OCI-LY7 (cell line): ENCODE measurements around the gene ILKAP. TPM values are rescaled to one million over a fixed set of nuclear protein-coding genes. Genes with fewer than 3 reads are reported as not detected.

Source experiments
- BruUV-seq: library from RNA; stranded (reverse); fragments of 400-500 nt; replicated peaks from 2 replicates; lab custom pipeline; 2021; lab: Mats Ljungman, UMichigan
- CTCF ChIA-PET: fragments of 300-600 bp; sonication (Branson Sonifier 250); formaldehyde crosslinking; loops from one replicate; lab custom pipeline; 2022; ENCODE audit warnings: antibody characterized with exemption; ENCODE audit not compliant: unreplicated experiment; lab: Charles Lee
- POLR2A ChIA-PET: fragments of 300-600 bp; sonication (Branson Sonifier 250); formaldehyde crosslinking; loops from one replicate; lab custom pipeline; 2022; ENCODE audit warnings: antibody characterized with exemption; lab: Charles Lee
- DNase-seq: peaks from one replicate; pipeline ENCODE4 v3.0.0-alpha.2; 2015; ENCODE audit warnings: low spot score
- H2AFZ ChIP-seq: fragments of 200-600 bp; sonication (generic), shearing (Covaris generic); 2 replicates; pipeline ENCODE4 v1.6.1; 2014; ENCODE audit warnings: mild to moderate bottlenecking, antibody characterized with exemption, low read length, moderate library complexity
- H3K27ac ChIP-seq: fragments of 200-600 bp; sonication (generic); 2 replicates; pipeline ENCODE4 v1.5.1; 2014; ENCODE audit warnings: mixed run types, low read depth, mild to moderate bottlenecking, moderate library complexity, low read length, inconsistent platforms; ENCODE audit not compliant: poor library complexity, severe bottlenecking
- H3K36me3 ChIP-seq: fragments of 200-600 bp; sonication (generic); 2 replicates; pipeline ENCODE4 v1.6.1; 2014; ENCODE audit warnings: mild to moderate bottlenecking, antibody characterized with exemption, low read length, moderate library complexity, mixed read lengths; ENCODE audit not compliant: insufficient read depth
- H3K4me1 ChIP-seq: fragments of 200-600 bp; sonication (generic); 2 replicates; pipeline ENCODE4 v1.5.1; 2014; ENCODE audit warnings: mild to moderate bottlenecking, low read length; ENCODE audit not compliant: insufficient read depth, poor library complexity, severe bottlenecking
- H3K4me2 ChIP-seq: fragments of 200-600 bp; sonication (generic); 2 replicates; pipeline ENCODE4 v1.6.1; 2014; ENCODE audit warnings: mild to moderate bottlenecking, low read length
- H3K4me3 ChIP-seq: fragments of 200-600 bp; sonication (generic); 2 replicates; pipeline ENCODE4 v1.5.1; 2014; ENCODE audit warnings: mild to moderate bottlenecking, low read depth, low read length; ENCODE audit not compliant: poor library complexity, severe bottlenecking
- H3K79me2 ChIP-seq: fragments of 200-600 bp; sonication (generic); 2 replicates; pipeline ENCODE4 v1.6.1; 2016; ENCODE audit warnings: low read depth, mild to moderate bottlenecking, low read length, moderate library complexity, mixed read lengths; ENCODE audit not compliant: insufficient read depth
- H3K9me2 ChIP-seq: fragments of 200-600 bp; sonication (generic); 2 replicates; pipeline ENCODE4 v1.6.1; 2016; ENCODE audit warnings: mild to moderate bottlenecking, low read length, mixed read lengths; ENCODE audit not compliant: insufficient read depth
- H3K9me3 ChIP-seq: fragments of 200-600 bp; sonication (generic); 2 replicates; pipeline ENCODE4 v1.6.1; 2014; ENCODE audit warnings: mild to moderate bottlenecking, mixed run types, low read length, mixed read lengths
- H4K20me1 ChIP-seq: fragments of 200-600 bp; sonication (generic); 2 replicates; pipeline ENCODE4 v1.6.1; 2014; ENCODE audit warnings: mild to moderate bottlenecking, antibody characterized with exemption, low read length, moderate library complexity, mixed read lengths; ENCODE audit not compliant: insufficient read depth
- CTCF ChIP-seq: fragments of 200-600 bp; sonication (generic); conservative IDR thresholded peaks from 2 replicates; pipeline ENCODE4 v1.5.1; 2014; ENCODE audit warnings: mild to moderate bottlenecking, antibody characterized with exemption, low read length, moderate library complexity, mixed read lengths
- EZH2phosphoT487 ChIP-seq: fragments of 200-600 bp; sonication (generic); IDR thresholded peaks from 2 replicates; pipeline ENCODE4 v1.6.1; 2018; ENCODE audit warnings: low read depth, borderline replicate concordance, mild to moderate bottlenecking, mixed run types, antibody characterized with exemption, low read length, moderate library complexity, mixed read lengths
- intact Hi-C: fragments of 100-400 bp; cut with micrococcal nuclease; formaldehyde crosslinking; loops from one replicate; pipeline ENCODE4 v1.10.0; 2022; ENCODE audit not compliant: unreplicated experiment
- total RNA-seq, 2 experiments: library from RNA; depleted of rRNA in 1 of 2; stranded (reverse); fragments of >200 nt in 1 of 2; shearing (Covaris generic) in 1 of 2; gene quantifications; 2 replicates each; pipeline ENCODE4 v1.2.3, GENCODE V29; 2014 to 2022

The ILKAP gene
- total RNA-seq, 2 experiments from 2014 or later = 33.1 to 61.8 TPM

- H3K79me2 ChIP-seq = no peaks in the 10 kb centered on the region
- ChIA-PET CTCF (no interaction called here), POLR2A (no interaction called here)
- intact Hi-C loops = no loop called here
- TF ChIP-seq EZH2phosphoT487 (no peak), CTCF (no peak)
- no peaks in the 10 kb centered on the region for H3K9me2 ChIP-seq
- no peak overlapping the region for H3K27ac ChIP-seq
- no peak overlapping the region for H3K4me2 ChIP-seq
- no peak for DNase-seq
- no peak overlapping the region for H3K4me3 ChIP-seq
- no peaks in the 10 kb centered on the region for H3K9me3 ChIP-seq
- no peaks in the 10 kb centered on the region for H3K36me3 ChIP-seq
- no peaks in the 10 kb centered on the region for H4K20me1 ChIP-seq
- BruUV-seq = no TSS peak
- H3K4me1 ChIP-seq = peaks cover 15% of the 10 kb centered on the region
- no peak overlapping the region for H2AFZ ChIP-seq
These were observed 69.1 kb downstream of the ILKAP start for GRCh38 chr2:238134393-238134785.

- BruUV-seq = no TSS peak
- H3K36me3 ChIP-seq = no peaks in the 10 kb centered on the region
- H3K4me2 ChIP-seq = no peak overlapping the region
- TF ChIP-seq EZH2phosphoT487 (no peak), CTCF (peak; percentile 33; the same call in 1 of the 2 replicates)
- H3K4me3 ChIP-seq = no peak overlapping the region
- peaks cover 8% of the 10 kb centered on the region for H3K4me1 ChIP-seq
- CTCF ChIA-PET = no interaction called here
- H3K79me2 ChIP-seq = no peaks in the 10 kb centered on the region
- H4K20me1 ChIP-seq = no peaks in the 10 kb centered on the region
- no peak overlapping the region for H3K27ac ChIP-seq
- H3K9me3 ChIP-seq = no peaks in the 10 kb centered on the region
- intact Hi-C loops = no loop called here
- DNase-seq = no peak
- POLR2A ChIA-PET = interaction anchor here (1.0 kb wide), 1 partner anchor 25 kb away, joined by 6 read pairs; no protein-coding TSS in a partner anchor
- H3K9me2 ChIP-seq = no peaks in the 10 kb centered on the region
- H2AFZ ChIP-seq = no peak overlapping the region
These were observed 69.7 kb downstream of the ILKAP start for GRCh38 chr2:238133499-238134392.
